Activated CD4-positive, alpha-beta T cell treated with anti-CD3 and anti-CD28 coated beads for 1 hour (primary cell): ENCODE results near the gene ABR.
"Not testable (repeated sequence)": the region's sequence is repeated elsewhere in the genome, so short reads cannot be mapped to it uniquely, and the experiment has no call there.

Experiments used
- DNase-seq: peaks from one replicate; pipeline ENCODE4 v3.0.0-alpha.2; 2020

Gene ABR

GRCh38 chr17:1094591-1094990, 85.2 kb downstream of the ABR start:
- DNase-seq, result no peak

GRCh38 chr17:1091900-1092299, 87.9 kb downstream of the ABR start:
- DNase-seq, result no peak

GRCh38 chr17:1091190-1091534, 88.6 kb downstream of the ABR start:
- DNase-seq, result no peak

GRCh38 chr17:1090465-1091189, 89.2 kb downstream of the ABR start:
- no peak for DNase-seq

GRCh38 chr17:1089915-1090314, 89.9 kb downstream of the ABR start:
- no peak for DNase-seq

GRCh38 chr17:1087381-1088241, 92.2 kb downstream of the ABR start:
- no peak for DNase-seq

GRCh38 chr17:1083451-1084187, 96.2 kb downstream of the ABR start:
- DNase-seq, result no peak

- DNase-seq, result no peak
Observed at GRCh38 chr17:1082579-1082978, 97.2 kb downstream of the ABR start.

- DNase-seq, result no peak
Observed at GRCh38 chr17:1078831-1079561, 100.8 kb downstream of the ABR start.

GRCh38 chr17:1077986-1078711, 101.6 kb downstream of the ABR start:
- DNase-seq, result no peak

- no peak for DNase-seq
Observed at GRCh38 chr17:1077581-1077985, 102.2 kb downstream of the ABR start.

GRCh38 chr17:1076982-1077302, 102.8 kb downstream of the ABR start:
- no peak for DNase-seq

- no peak for DNase-seq
Observed at GRCh38 chr17:1076299-1076981, 103.3 kb downstream of the ABR start.

GRCh38 chr17:1074886-1075605, 104.7 kb downstream of the ABR start:
- DNase-seq, result no peak

GRCh38 chr17:1073963-1074625, 105.7 kb downstream of the ABR start:
- DNase-seq, result not testable (repeated sequence)

GRCh38 chr17:1073241-1073962, 106.4 kb downstream of the ABR start:
- DNase-seq, result no peak

- no peak for DNase-seq
Observed at GRCh38 chr17:1072551-1072961, 107.2 kb downstream of the ABR start.

GRCh38 chr17:1071103-1071825, 108.5 kb downstream of the ABR start:
- DNase-seq, result no peak

GRCh38 chr17:1070411-1070810, 109.4 kb downstream of the ABR start:
- DNase-seq, result no peak
